ENCODE data around the gene GATAD2A. TPM values are rescaled to one million over a fixed set of nuclear protein-coding genes. Genes with fewer than 3 reads are reported as not detected.

The GATAD2A gene
- total and polyA plus RNA-seq, 2 of the 13 experiments (the other 11 are each of a cell fraction or from before 2014, with no cell fraction given) = 16.8 to 28.6 TPM

GRCh38 chr19:19366434-19367396 is 38.8 kb upstream of the GATAD2A start (continued):
- TF ChIP-seq ZNF558 (CRISPR knock-in tag; IDR thresholded peaks at IDR 0.05; ENCODE audit: borderline replicate concordance) (no peak; the same call in 1 of the 2 replicates), ELF3 (CRISPR knock-in tag; IDR thresholded peaks at IDR 0.05) (peak; percentile 87), STAT6 (CRISPR knock-in tag; IDR thresholded peaks at IDR 0.05; ENCODE audit: borderline replicate concordance) (0 out of 2 replicates have a peak, but pooled peaks have one; percentile 38), ZNF101 (CRISPR knock-in tag; IDR thresholded peaks at IDR 0.05; ENCODE audit: borderline replicate concordance, low read depth) (no peak), ZNF883 (CRISPR knock-in tag; IDR thresholded peaks at IDR 0.05; ENCODE audit: not compliant biosample characterization) (peak; percentile 49), PBX2 (CRISPR knock-in tag; IDR thresholded peaks at IDR 0.05) (no peak), MEF2D (CRISPR knock-in tag; IDR thresholded peaks at IDR 0.05) (peak; percentile 74; the same call in 1 of the 2 replicates), KAT8 (CRISPR knock-in tag; IDR thresholded peaks at IDR 0.05) (peak; percentile 98), GATAD1 (CRISPR knock-in tag; IDR thresholded peaks at IDR 0.05) (peak; percentile 94), PAXIP1 (CRISPR knock-in tag; conservative IDR thresholded peaks at IDR 0.05) (peak; percentile 56), SALL2 (CRISPR knock-in tag; IDR thresholded peaks at IDR 0.05) (peak; percentile 57; the same call in 1 of the 2 replicates), IKZF1 (IDR thresholded peaks at IDR 0.05) (no peak), SMARCC2 (IDR thresholded peaks at IDR 0.05) (no peak), GTF2F1 (IDR thresholded peaks at IDR 0.05; ENCODE audit: low read length) (no peak), CERS6 (CRISPR knock-in tag; IDR thresholded peaks at IDR 0.05) (no peak), SP140L (CRISPR knock-in tag; IDR thresholded peaks at IDR 0.05; ENCODE audit: borderline replicate concordance) (no peak), ZNF160 (CRISPR knock-in tag; IDR thresholded peaks at IDR 0.05) (0 out of 2 replicates have a peak, but pooled peaks have one; percentile 57), MYNN (CRISPR knock-in tag; IDR thresholded peaks at IDR 0.05; ENCODE audit: low read depth) (0 out of 2 replicates have a peak, but pooled peaks have one; percentile 56), CENPT (CRISPR knock-in tag; IDR thresholded peaks at IDR 0.05; ENCODE audit: low read depth) (no peak), ZNF615 (CRISPR knock-in tag; IDR thresholded peaks at IDR 0.05; ENCODE audit: borderline replicate concordance) (peak; percentile 55; the same call in 1 of the 2 replicates), ZSCAN31 (CRISPR knock-in tag; IDR thresholded peaks at IDR 0.05; ENCODE audit: low read depth) (peak; percentile 34; the same call in 1 of the 2 replicates)
